HepG2 (cell line): ENCODE results near the gene RRBP1. TPM values are rescaled to one million over a fixed set of nuclear protein-coding genes. Genes with fewer than 3 reads are reported as not detected.
A peak's percentile ranks its signal among the peaks of the same experiment; 100 is the strongest.

Experiments
- ELF3 ChIP-seq: IDR thresholded peaks from 2 replicates; pipeline ENCODE4 v1.6.1; 2016; ENCODE audit warnings: missing genetic modification reagents, missing compliant biosample characterization
- HCFC1 ChIP-seq: fragments of 150-350 bp; IDR thresholded peaks from 2 replicates; pipeline ENCODE4 v1.6.1; 2014; ENCODE audit warnings: low read depth, low read length
- HNRNPLL ChIP-seq: fragments of 200-400 bp; formaldehyde crosslinking; IDR thresholded peaks from 2 replicates; pipeline ENCODE4 v1.6.1; 2017; ENCODE audit warnings: mild to moderate bottlenecking, low read depth, low read length; ENCODE audit not compliant: poor library complexity, severe bottlenecking
- MAZ ChIP-seq, 2 experiments: sonication (generic) in 1 of 2; formaldehyde crosslinking in 1 of 2; IDR thresholded peaks; 2 replicates each; pipeline versions ENCODE4 v1.5.0 to v1.6.1; 2012 to 2020; ENCODE audit warnings: low read depth in 2 of 2, mild to moderate bottlenecking in 2 of 2, borderline replicate concordance in 1 of 2, improper control_type of control experiment in 1 of 2, low read length in 1 of 2, missing genetic modification reagents in 1 of 2, moderate library complexity in 1 of 2
- NFATC3 ChIP-seq: sonication (generic); formaldehyde crosslinking; IDR thresholded peaks from 2 replicates; pipeline ENCODE4 v1.5.1; 2020; ENCODE audit warnings: mild to moderate bottlenecking, missing genetic modification reagents
- PHB2 ChIP-seq: fragments of 450-650 bp; IDR thresholded peaks from 2 replicates; pipeline ENCODE4 v1.6.1; 2018; ENCODE audit not compliant: partially characterized antibody
- POLR2A ChIP-seq, 2 experiments: IDR thresholded peaks; 2 replicates each; pipeline ENCODE4 v1.6.1; 2011; ENCODE audit warnings: low read depth in 2 of 2, low read length in 2 of 2, mild to moderate bottlenecking in 1 of 2, moderate library complexity in 1 of 2; ENCODE audit not compliant: insufficient read depth in 1 of 2
- SP4 ChIP-seq: sonication (generic); formaldehyde crosslinking; IDR thresholded peaks from 2 replicates; pipeline ENCODE4 v1.8.1; 2023; ENCODE audit warnings: mild to moderate bottlenecking, missing genetic modification reagents
- STAT5B ChIP-seq: sonication (generic); formaldehyde crosslinking; IDR thresholded peaks from 2 replicates; pipeline ENCODE4 v1.4.0; 2020; ENCODE audit warnings: missing genetic modification reagents
- TEF ChIP-seq: sonication (generic); formaldehyde crosslinking; IDR thresholded peaks from 2 replicates; pipeline ENCODE4 v1.5.0; 2020; ENCODE audit warnings: missing genetic modification reagents
- ZBTB42 ChIP-seq: sonication (generic); formaldehyde crosslinking; IDR thresholded peaks from 2 replicates; pipeline ENCODE4 v1.5.0; 2020; ENCODE audit warnings: mild to moderate bottlenecking, missing genetic modification reagents
- ZNF296 ChIP-seq: sonication (generic); formaldehyde crosslinking; conservative IDR thresholded peaks from 2 replicates; pipeline ENCODE4 v1.5.0; 2020; ENCODE audit warnings: mild to moderate bottlenecking, missing genetic modification reagents
- ZNF776 ChIP-seq: sonication (generic); formaldehyde crosslinking; IDR thresholded peaks from 2 replicates; pipeline ENCODE4 v1.4.0; 2020; ENCODE audit warnings: mild to moderate bottlenecking, missing genetic modification reagents
- ZSCAN25 ChIP-seq: sonication (generic); formaldehyde crosslinking; IDR thresholded peaks from 2 replicates; pipeline ENCODE4 v1.8.0; 2022; ENCODE audit warnings: mild to moderate bottlenecking, missing genetic modification reagents
- ZUFSP ChIP-seq: sonication (generic); formaldehyde crosslinking; IDR thresholded peaks from 2 replicates; pipeline ENCODE4 v1.9.0; 2021; ENCODE audit warnings: missing genetic modification reagents, mild to moderate bottlenecking, borderline replicate concordance
- polyA plus RNA-seq, 8 experiments: library from polyadenylated mRNA; depleted of rRNA in 3 of 8; stranded (reverse) in 7 of 8; unstranded in 1 of 8; fragments of >200 nt; fragmentation: Illumina TruSeq in 4 of 8; extraction: Trizol in 4 of 8; gene quantifications; 2 replicates each; pipeline versions ENCODE4 v1.2.1 to v1.2.3, GENCODE V29; 2011 to 2016; ENCODE audit warnings: low read depth in 4 of 8, missing spikeins in 1 of 8, mixed read lengths in 1 of 8; ENCODE audit not compliant: insufficient read depth in 1 of 8
- total RNA-seq, 5 experiments: library from RNA; depleted of rRNA; stranded (reverse); fragments of >200 nt; fragmentation: Illumina TruSeq; extraction: Trizol; gene quantifications; 2 replicates each; pipeline ENCODE4 v1.2.3, GENCODE V29; 2016; ENCODE audit warnings: low read depth in 1 of 5
- TF ChIP-seq, protein P1 (sequence below): sonication (generic); formaldehyde crosslinking; IDR thresholded peaks from 2 replicates; pipeline ENCODE4 v1.4.0; 2020; ENCODE audit warnings: low read depth, missing genetic modification reagents
- TF ChIP-seq, protein P2 (sequence below): sonication (generic); formaldehyde crosslinking; IDR thresholded peaks from 2 replicates; pipeline ENCODE4 v1.5.1; 2020; ENCODE audit warnings: missing genetic modification reagents, mild to moderate bottlenecking, borderline replicate concordance
- TF ChIP-seq, protein P3 (sequence below): conservative IDR thresholded peaks from 2 replicates; pipeline ENCODE4 v1.6.1; 2018; ENCODE audit warnings: missing genetic modification reagents
- TF ChIP-seq, protein P4 (sequence below): sonication (generic); formaldehyde crosslinking; IDR thresholded peaks from 2 replicates; pipeline ENCODE4 v1.4.0; 2020; ENCODE audit warnings: missing genetic modification reagents

The RRBP1 gene
- total and polyA plus RNA-seq, 2 of the 13 experiments (the other 11 are each of a cell fraction or from before 2014, with no cell fraction given): 150 to 222 TPM

DNA sequence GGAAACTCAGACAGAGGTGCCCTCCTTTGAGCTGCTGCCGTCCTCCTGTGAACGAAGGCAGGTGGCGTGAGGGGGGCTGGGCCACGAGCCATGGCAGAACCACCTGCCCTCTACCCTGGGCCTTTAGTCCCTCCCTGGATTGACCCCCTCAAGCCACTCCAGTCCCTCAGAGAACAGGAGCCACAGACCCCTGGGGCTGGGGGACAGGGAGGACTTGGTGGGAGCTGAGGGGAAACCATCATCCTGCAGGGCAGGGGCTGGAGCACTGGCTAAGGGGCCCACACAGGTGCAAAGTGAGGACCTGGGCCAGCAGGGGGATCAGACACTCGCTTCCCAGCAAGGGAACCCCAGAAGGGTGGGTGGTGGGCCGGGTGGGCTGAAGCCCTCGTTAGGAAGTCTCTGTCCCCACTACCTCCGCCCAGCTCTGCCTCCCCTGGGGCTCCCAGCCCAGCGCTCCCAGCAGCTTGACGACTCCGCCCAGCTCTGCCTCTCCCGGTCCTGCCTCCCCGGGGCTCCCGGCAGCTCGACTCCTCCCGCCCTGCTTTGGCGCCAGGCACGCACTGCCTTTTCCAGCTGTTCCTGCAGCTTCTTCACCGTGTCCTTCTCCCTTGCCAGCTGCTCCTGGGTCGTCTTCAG lies 67.7 kb downstream of the RRBP1 start (continued):
- TF ChIP-seq, protein P1, sequence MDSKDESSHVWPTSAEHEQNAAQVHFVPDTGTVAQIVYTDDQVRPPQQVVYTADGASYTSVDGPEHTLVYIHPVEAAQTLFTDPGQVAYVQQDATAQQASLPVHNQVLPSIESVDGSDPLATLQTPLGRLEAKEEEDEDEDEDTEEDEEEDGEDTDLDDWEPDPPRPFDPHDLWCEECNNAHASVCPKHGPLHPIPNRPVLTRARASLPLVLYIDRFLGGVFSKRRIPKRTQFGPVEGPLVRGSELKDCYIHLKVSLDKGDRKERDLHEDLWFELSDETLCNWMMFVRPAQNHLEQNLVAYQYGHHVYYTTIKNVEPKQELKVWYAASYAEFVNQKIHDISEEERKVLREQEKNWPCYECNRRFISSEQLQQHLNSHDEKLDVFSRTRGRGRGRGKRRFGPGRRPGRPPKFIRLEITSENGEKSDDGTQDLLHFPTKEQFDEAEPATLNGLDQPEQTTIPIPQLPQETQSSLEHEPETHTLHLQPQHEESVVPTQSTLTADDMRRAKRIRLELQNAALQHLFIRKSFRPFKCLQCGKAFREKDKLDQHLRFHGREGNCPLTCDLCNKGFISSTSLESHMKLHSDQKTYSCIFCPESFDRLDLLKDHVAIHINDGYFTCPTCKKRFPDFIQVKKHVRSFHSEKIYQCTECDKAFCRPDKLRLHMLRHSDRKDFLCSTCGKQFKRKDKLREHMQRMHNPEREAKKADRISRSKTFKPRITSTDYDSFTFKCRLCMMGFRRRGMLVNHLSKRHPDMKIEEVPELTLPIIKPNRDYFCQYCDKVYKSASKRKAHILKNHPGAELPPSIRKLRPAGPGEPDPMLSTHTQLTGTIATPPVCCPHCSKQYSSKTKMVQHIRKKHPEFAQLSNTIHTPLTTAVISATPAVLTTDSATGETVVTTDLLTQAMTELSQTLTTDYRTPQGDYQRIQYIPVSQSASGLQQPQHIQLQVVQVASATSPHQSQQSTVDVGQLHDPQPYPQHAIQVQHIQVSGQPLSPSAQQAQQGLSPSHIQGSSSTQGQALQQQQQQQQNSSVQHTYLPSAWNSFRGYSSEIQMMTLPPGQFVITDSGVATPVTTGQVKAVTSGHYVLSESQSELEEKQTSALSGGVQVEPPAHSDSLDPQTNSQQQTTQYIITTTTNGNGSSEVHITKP: no peak
- TF ChIP-seq NFATC3 (CRISPR knock-in tag): no peak
- no peak for TF ChIP-seq PHB2
- no peak for TF ChIP-seq STAT5B (CRISPR knock-in tag)
- no peak for TF ChIP-seq TEF (CRISPR knock-in tag)
- TF ChIP-seq POLR2A (IDR thresholded peaks at IDR 0.05; ENCODE audit: insufficient read depth in 1 of 2, low read depth in 2 of 2, low read length in 2 of 2): peak; percentile 23 to 31; a peak in 2 of 4 replicates
- TF ChIP-seq, protein P2, sequence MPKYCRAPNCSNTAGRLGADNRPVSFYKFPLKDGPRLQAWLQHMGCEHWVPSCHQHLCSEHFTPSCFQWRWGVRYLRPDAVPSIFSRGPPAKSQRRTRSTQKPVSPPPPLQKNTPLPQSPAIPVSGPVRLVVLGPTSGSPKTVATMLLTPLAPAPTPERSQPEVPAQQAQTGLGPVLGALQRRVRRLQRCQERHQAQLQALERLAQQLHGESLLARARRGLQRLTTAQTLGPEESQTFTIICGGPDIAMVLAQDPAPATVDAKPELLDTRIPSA (CRISPR knock-in tag): no peak
- TF ChIP-seq SP4: no peak
- TF ChIP-seq, protein P3, sequence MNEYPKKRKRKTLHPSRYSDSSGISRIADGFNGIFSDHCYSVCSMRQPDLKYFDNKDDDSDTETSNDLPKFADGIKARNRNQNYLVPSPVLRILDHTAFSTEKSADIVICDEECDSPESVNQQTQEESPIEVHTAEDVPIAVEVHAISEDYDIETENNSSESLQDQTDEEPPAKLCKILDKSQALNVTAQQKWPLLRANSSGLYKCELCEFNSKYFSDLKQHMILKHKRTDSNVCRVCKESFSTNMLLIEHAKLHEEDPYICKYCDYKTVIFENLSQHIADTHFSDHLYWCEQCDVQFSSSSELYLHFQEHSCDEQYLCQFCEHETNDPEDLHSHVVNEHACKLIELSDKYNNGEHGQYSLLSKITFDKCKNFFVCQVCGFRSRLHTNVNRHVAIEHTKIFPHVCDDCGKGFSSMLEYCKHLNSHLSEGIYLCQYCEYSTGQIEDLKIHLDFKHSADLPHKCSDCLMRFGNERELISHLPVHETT (CRISPR knock-in tag): no peak
- no peak for TF ChIP-seq ZBTB42 (CRISPR knock-in tag)
- TF ChIP-seq HCFC1: no peak
- no peak for TF ChIP-seq ZUFSP (CRISPR knock-in tag)
- TF ChIP-seq ZNF776 (CRISPR knock-in tag): no peak
- 0 out of 2 replicates have a peak, but pooled peaks have one; percentile 34 for TF ChIP-seq ZSCAN25 (CRISPR knock-in tag)
- no peak for TF ChIP-seq MAZ (IDR thresholded peaks at IDR 0.05; ENCODE audit: borderline replicate concordance, low read depth, low read length)
- no peak for TF ChIP-seq MAZ (CRISPR knock-in tag; IDR thresholded peaks at IDR 0.05; ENCODE audit: low read depth)
- TF ChIP-seq HNRNPLL: peak; percentile 42
- no peak for TF ChIP-seq ELF3 (CRISPR knock-in tag)
- TF ChIP-seq, protein P4, sequence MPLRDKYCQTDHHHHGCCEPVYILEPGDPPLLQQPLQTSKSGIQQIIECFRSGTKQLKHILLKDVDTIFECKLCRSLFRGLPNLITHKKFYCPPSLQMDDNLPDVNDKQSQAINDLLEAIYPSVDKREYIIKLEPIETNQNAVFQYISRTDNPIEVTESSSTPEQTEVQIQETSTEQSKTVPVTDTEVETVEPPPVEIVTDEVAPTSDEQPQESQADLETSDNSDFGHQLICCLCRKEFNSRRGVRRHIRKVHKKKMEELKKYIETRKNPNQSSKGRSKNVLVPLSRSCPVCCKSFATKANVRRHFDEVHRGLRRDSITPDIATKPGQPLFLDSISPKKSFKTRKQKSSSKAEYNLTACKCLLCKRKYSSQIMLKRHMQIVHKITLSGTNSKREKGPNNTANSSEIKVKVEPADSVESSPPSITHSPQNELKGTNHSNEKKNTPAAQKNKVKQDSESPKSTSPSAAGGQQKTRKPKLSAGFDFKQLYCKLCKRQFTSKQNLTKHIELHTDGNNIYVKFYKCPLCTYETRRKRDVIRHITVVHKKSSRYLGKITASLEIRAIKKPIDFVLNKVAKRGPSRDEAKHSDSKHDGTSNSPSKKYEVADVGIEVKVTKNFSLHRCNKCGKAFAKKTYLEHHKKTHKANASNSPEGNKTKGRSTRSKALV: no peak
- TF ChIP-seq ZNF296 (CRISPR knock-in tag): no peak
